K562 (cell line): ENCODE data around the gene NR6A1. TPM values are rescaled to one million over a fixed set of nuclear protein-coding genes. Genes with fewer than 3 reads are reported as not detected.

Experiments used
- BHLHE40 ChIP-seq: IDR thresholded peaks from 2 replicates; pipeline ENCODE4 v1.6.1; 2011; ENCODE audit warnings: low read length, improper control_type of control experiment
- KAT2B ChIP-seq: IDR thresholded peaks from one replicate; pipeline ENCODE4 v1.6.1; 2012; ENCODE audit warnings: low read depth, mild to moderate bottlenecking, control low read depth, inconsistent platforms, low read length, moderate library complexity
- L3MBTL2 ChIP-seq: fragments of 450-650 bp; IDR thresholded peaks from 2 replicates; pipeline ENCODE4 v1.6.1; 2016; ENCODE audit warnings: mild to moderate bottlenecking, moderate library complexity
- LCOR ChIP-seq: sonication (generic); formaldehyde crosslinking; IDR thresholded peaks from 2 replicates; pipeline ENCODE4 v1.8.0; 2022; ENCODE audit warnings: mild to moderate bottlenecking, missing genetic modification reagents
- MCM2 ChIP-seq: fragments of 450-650 bp; IDR thresholded peaks from 2 replicates; pipeline ENCODE4 v1.6.1; 2017; ENCODE audit warnings: low read depth, mild to moderate bottlenecking
- RBBP5 ChIP-seq: fragments of 200-600 bp; sonication (generic); IDR thresholded peaks from 2 replicates; pipeline ENCODE4 v1.6.1; 2012; ENCODE audit warnings: borderline replicate concordance, mild to moderate bottlenecking, low read length, control low read depth, inconsistent platforms; ENCODE audit not compliant: insufficient read depth, poor library complexity, severe bottlenecking
- SMARCB1 ChIP-seq: IDR thresholded peaks from 2 replicates; pipeline ENCODE4 v1.6.1; 2011; ENCODE audit warnings: improper control_type of control experiment, low read depth; ENCODE audit not compliant: insufficient read length
- STAT5B ChIP-seq: fragments of 250-450 bp; sonication (Bioruptor Pico); IDR thresholded peaks from 2 replicates; pipeline ENCODE4 v1.8.0; 2021; ENCODE audit warnings: mild to moderate bottlenecking, inconsistent platforms
- ZNF316 ChIP-seq: fragments of 450-650 bp; IDR thresholded peaks from 2 replicates; pipeline ENCODE4 v1.6.1; 2016
- polyA plus RNA-seq, 8 experiments: library from polyadenylated mRNA; depleted of rRNA in 4 of 8; stranded (reverse) in 5 of 8; unstranded in 3 of 8; fragments of >200 nt; fragmentation: Nextera tagmentation in 2 of 8; fragmentation: Illumina TruSeq in 1 of 8; extraction: Ambion mirVana in 2 of 8; extraction: Trizol in 1 of 8; gene quantifications; 2 replicates each; pipeline versions ENCODE4 v1.2.1 to v1.2.3, GENCODE V29; 2011 to 2014; ENCODE audit warnings: inconsistent platforms in 1 of 8, missing spikeins in 1 of 8
- total RNA-seq, 7 experiments: library from RNA; depleted of rRNA in 6 of 7; stranded (reverse); fragments of >200 nt in 6 of 7; fragmentation: Illumina TruSeq in 2 of 7; extraction: Trizol in 2 of 7; gene quantifications; 2 replicates each; pipeline versions ENCODE4 v1.2.1 to v1.2.3, GENCODE V29; 2011 to 2021; ENCODE audit warnings: low replicate concordance in 1 of 7
- TF ChIP-seq, protein P1 (sequence below): fragments of 450-650 bp; IDR thresholded peaks from 2 replicates; pipeline ENCODE4 v1.6.1; 2016; ENCODE audit warnings: mild to moderate bottlenecking, moderate library complexity
- TF ChIP-seq, protein P2 (sequence below): sonication (generic); formaldehyde crosslinking; IDR thresholded peaks from 2 replicates; pipeline ENCODE4 v1.4.0; 2020; ENCODE audit warnings: mild to moderate bottlenecking, missing genetic modification reagents

NR6A1 gene
- total and polyA plus RNA-seq, 9 of the 15 experiments (the other 6 are each of a cell fraction or from before 2014, with no cell fraction given), result 9.7 to 55.4 (median 28.3) TPM

DNA sequence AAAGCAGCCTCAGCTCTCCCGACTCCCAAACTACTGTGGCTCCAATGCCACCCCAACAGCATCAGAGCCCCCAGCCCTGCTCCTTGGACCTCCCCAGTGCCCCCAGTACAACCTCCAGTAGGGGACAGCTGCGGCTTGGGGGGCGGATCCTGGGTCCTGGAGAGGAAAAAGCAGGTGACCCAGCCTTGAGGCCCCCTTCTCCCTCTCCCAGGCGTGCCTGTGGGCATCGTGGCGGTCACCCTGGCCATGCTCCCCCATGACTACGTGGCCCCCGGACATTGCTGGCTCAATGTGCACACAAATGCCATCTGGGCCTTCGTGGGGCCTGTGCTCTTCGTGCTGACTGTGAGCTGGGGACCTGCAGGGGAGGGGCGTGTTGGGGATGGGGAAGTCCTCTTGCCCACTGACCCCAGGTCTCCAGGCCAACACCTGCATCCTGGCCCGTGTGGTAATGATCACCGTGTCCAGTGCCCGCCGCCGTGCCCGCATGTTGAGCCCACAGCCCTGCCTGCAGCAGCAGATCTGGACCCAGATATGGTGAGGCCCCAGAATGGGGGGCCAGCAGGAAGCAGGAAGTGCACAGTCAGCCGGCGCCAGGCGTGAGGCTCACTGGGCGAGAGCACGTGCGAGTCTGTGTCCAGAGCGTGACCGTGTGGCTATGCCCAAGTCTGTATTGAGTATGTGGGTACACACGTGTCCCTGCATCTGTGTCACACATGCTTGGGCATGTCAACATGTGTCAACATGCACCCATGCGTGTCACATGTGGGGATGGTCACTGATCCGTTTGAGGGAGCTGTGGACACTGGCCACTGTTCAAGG, 301.9 kb downstream of the NR6A1 start (continued):
- TF ChIP-seq, protein P1, sequence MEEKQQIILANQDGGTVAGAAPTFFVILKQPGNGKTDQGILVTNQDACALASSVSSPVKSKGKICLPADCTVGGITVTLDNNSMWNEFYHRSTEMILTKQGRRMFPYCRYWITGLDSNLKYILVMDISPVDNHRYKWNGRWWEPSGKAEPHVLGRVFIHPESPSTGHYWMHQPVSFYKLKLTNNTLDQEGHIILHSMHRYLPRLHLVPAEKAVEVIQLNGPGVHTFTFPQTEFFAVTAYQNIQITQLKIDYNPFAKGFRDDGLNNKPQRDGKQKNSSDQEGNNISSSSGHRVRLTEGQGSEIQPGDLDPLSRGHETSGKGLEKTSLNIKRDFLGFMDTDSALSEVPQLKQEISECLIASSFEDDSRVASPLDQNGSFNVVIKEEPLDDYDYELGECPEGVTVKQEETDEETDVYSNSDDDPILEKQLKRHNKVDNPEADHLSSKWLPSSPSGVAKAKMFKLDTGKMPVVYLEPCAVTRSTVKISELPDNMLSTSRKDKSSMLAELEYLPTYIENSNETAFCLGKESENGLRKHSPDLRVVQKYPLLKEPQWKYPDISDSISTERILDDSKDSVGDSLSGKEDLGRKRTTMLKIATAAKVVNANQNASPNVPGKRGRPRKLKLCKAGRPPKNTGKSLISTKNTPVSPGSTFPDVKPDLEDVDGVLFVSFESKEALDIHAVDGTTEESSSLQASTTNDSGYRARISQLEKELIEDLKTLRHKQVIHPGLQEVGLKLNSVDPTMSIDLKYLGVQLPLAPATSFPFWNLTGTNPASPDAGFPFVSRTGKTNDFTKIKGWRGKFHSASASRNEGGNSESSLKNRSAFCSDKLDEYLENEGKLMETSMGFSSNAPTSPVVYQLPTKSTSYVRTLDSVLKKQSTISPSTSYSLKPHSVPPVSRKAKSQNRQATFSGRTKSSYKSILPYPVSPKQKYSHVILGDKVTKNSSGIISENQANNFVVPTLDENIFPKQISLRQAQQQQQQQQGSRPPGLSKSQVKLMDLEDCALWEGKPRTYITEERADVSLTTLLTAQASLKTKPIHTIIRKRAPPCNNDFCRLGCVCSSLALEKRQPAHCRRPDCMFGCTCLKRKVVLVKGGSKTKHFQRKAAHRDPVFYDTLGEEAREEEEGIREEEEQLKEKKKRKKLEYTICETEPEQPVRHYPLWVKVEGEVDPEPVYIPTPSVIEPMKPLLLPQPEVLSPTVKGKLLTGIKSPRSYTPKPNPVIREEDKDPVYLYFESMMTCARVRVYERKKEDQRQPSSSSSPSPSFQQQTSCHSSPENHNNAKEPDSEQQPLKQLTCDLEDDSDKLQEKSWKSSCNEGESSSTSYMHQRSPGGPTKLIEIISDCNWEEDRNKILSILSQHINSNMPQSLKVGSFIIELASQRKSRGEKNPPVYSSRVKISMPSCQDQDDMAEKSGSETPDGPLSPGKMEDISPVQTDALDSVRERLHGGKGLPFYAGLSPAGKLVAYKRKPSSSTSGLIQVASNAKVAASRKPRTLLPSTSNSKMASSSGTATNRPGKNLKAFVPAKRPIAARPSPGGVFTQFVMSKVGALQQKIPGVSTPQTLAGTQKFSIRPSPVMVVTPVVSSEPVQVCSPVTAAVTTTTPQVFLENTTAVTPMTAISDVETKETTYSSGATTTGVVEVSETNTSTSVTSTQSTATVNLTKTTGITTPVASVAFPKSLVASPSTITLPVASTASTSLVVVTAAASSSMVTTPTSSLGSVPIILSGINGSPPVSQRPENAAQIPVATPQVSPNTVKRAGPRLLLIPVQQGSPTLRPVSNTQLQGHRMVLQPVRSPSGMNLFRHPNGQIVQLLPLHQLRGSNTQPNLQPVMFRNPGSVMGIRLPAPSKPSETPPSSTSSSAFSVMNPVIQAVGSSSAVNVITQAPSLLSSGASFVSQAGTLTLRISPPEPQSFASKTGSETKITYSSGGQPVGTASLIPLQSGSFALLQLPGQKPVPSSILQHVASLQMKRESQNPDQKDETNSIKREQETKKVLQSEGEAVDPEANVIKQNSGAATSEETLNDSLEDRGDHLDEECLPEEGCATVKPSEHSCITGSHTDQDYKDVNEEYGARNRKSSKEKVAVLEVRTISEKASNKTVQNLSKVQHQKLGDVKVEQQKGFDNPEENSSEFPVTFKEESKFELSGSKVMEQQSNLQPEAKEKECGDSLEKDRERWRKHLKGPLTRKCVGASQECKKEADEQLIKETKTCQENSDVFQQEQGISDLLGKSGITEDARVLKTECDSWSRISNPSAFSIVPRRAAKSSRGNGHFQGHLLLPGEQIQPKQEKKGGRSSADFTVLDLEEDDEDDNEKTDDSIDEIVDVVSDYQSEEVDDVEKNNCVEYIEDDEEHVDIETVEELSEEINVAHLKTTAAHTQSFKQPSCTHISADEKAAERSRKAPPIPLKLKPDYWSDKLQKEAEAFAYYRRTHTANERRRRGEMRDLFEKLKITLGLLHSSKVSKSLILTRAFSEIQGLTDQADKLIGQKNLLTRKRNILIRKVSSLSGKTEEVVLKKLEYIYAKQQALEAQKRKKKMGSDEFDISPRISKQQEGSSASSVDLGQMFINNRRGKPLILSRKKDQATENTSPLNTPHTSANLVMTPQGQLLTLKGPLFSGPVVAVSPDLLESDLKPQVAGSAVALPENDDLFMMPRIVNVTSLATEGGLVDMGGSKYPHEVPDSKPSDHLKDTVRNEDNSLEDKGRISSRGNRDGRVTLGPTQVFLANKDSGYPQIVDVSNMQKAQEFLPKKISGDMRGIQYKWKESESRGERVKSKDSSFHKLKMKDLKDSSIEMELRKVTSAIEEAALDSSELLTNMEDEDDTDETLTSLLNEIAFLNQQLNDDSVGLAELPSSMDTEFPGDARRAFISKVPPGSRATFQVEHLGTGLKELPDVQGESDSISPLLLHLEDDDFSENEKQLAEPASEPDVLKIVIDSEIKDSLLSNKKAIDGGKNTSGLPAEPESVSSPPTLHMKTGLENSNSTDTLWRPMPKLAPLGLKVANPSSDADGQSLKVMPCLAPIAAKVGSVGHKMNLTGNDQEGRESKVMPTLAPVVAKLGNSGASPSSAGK, result peak; percentile 81
- no peak for TF ChIP-seq STAT5B
- TF ChIP-seq MCM2, result no peak
- TF ChIP-seq L3MBTL2, result peak; percentile 88
- TF ChIP-seq, protein P2, sequence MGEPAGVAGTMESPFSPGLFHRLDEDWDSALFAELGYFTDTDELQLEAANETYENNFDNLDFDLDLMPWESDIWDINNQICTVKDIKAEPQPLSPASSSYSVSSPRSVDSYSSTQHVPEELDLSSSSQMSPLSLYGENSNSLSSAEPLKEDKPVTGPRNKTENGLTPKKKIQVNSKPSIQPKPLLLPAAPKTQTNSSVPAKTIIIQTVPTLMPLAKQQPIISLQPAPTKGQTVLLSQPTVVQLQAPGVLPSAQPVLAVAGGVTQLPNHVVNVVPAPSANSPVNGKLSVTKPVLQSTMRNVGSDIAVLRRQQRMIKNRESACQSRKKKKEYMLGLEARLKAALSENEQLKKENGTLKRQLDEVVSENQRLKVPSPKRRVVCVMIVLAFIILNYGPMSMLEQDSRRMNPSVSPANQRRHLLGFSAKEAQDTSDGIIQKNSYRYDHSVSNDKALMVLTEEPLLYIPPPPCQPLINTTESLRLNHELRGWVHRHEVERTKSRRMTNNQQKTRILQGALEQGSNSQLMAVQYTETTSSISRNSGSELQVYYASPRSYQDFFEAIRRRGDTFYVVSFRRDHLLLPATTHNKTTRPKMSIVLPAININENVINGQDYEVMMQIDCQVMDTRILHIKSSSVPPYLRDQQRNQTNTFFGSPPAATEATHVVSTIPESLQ (CRISPR knock-in tag), result no peak
- no peak for TF ChIP-seq SMARCB1
- TF ChIP-seq LCOR, result no peak
- no peak for TF ChIP-seq ZNF316
- TF ChIP-seq BHLHE40, result peak; percentile 72
- TF ChIP-seq KAT2B, result no peak
- peak; percentile 7 for TF ChIP-seq RBBP5
- TF ChIP-seq, all 486 proteins: peak for 10
